ENCODE data around the gene CPTP.

Gene CPTP

DNA sequence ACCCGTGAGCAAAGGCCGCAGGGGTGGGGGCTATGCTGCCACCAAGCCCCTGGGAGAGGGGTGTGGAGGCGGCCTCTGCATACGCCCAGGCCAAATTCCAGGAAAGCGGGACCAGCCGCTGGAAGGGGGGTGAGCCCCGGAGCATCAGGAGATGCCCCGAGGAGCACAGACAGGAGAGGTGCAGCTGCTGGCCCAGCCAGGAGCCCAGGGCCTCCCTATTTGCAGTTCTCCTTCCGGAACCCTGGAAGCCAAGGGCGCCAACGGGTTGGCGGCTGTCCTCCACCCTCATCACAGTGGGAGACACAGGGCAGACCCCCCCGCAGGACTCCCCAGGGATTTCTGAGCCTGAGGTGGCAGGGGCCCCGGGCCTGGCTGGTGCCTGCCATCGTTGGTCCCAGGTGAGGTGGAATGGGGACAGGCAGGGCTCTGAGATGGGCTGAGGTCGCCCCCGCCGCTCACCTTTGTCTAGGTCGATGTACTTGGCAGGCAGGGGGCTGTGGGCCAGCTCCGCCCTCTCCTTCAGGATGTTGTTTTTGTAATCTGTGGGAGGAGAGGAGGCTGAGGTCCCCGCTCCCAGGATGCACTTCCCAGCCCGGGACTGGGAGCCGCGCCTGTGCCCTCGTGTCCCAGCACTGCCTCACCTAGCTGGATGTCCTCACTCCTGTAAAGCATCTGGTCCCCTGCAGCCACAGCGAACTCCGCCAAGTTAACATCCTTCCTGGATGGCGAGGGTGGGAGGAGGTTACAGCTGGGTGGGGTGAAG is 29.0 kb downstream of the CPTP start:
- Mint-ChIP-seq H3K4me3 (no peak overlapping the region), H3K4me1 (peaks cover 14% of the 10 kb centered on the region), H3K36me3 (no peaks in the 10 kb centered on the region), H3K27me3 (peaks cover 6% of the 10 kb centered on the region), H3K27ac (no peak overlapping the region), H3K9me3 (no peaks in the 10 kb centered on the region)

DNA sequence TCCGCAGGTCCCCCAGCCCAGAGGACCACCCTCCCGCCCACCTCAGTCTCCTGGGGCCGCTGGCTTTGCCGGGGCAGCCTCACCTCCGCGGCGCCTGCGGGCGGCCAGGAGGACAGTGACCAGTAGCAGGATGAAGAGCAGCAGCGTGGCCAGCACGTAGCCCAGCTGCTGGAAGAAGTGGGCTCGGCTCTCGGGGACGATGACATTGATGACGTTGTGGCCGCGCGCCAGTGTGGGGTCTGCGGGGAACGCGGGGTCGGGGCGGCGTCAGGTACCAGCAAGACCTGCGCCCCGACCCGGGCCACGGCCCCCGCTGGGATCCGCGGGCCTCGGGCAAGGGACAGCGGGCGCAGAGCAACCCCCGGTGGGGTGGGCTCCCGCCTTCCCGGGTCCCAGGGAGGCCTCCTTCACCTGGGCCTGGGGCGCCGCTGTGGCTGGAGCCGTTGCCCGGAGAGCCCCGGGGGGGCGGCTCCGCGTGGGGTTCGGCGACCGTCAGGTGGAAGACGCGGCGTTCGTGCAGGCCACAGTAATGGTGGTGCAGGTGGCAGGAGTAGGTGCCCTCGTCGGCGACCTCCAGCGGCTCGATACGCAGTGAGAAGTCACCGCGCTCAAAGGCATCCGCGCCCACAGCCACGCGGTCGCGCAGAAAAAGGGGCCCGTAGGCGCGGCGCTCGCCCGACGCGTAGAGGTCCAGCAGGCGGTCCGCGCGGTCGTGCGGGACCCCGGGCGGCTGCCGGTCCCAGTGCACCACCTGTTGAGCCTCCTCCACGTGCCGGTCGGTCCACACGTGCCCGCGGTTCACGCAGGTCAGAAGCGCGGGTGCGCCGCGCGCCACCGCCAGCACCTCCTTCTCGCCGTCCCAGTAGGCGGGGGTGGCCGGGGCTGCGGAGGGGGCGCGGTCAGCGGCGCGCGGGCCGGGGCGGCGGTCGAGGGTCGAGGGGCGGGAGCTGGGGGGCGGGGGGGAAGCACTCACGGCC is 30.0 kb downstream of the CPTP start:
- peaks cover 6% of the 10 kb centered on the region for H3K27me3 Mint-ChIP-seq
- H3K36me3 Mint-ChIP-seq, result no peaks in the 10 kb centered on the region
- no peak overlapping the region for H3K27ac Mint-ChIP-seq
- H3K9me3 Mint-ChIP-seq, result no peaks in the 10 kb centered on the region
- peak overlapping the region; percentile 69 for H3K4me3 Mint-ChIP-seq
- peaks cover 21% of the 10 kb centered on the region for H3K4me1 Mint-ChIP-seq

DNA sequence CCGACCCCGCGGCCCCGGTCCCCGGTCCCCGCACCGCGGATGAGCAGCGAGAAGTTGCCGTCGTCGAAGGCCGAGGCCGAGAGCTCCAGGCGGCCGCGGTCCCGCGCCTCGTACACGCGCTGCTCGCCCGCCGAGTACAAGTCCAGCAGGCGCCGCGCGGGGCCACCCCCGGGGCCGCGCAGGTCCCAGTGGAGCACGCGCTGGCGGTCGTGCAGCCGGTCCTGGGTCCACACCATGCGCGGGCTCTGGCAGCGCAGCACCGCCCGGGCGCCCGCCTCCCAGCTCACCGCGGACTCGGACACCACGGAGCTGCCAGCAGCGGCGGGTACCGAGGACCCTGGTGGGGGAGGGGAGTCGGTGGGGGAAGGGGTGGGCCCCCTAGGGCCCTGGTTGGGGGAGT is 30.8 kb downstream of the CPTP start:
- Mint-ChIP-seq H3K4me1 (peaks cover 21% of the 10 kb centered on the region), H3K27me3 (peaks cover 6% of the 10 kb centered on the region), H3K4me3 (no peak overlapping the region), H3K27ac (no peak overlapping the region), H3K9me3 (no peaks in the 10 kb centered on the region), H3K36me3 (no peaks in the 10 kb centered on the region)

DNA sequence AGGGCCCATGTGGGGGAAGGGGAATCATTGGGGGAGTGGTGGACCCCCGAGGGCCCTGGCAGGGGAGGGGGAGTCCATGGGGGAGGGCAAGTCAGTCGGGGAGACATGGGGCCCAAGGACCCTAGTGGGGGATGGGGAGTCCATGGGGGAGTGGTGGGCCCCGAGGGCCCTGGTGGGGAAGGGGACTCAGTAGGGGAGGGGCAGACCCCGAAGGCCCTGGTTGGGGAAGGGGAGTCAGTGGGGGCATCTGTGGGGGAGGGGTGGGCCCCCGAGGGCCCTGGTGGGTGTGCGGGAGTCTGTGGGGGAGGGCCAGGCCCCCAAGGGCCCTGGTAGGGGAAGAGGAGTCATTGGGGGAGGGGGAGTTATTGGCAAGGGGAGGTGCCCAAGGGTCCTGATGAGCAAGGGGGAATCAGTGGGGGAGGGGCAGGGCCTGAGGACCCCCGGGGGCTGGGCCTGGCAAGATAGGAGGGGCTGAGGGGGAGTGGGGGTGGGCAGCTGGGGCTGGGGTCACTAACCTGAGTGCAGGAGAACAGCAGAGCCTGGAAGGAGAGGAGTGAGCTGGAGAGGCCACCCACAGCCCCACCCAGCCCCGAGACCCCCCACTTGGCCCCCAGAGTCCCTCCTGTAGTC is 31.7 kb downstream of the CPTP start:
- H3K9me3 Mint-ChIP-seq, result no peaks in the 10 kb centered on the region
- H3K27ac Mint-ChIP-seq, result no peak overlapping the region
- peaks cover 6% of the 10 kb centered on the region for H3K27me3 Mint-ChIP-seq
- H3K4me1 Mint-ChIP-seq, result peaks cover 21% of the 10 kb centered on the region
- H3K4me3 Mint-ChIP-seq, result no peak overlapping the region
- H3K36me3 Mint-ChIP-seq, result no peaks in the 10 kb centered on the region

DNA sequence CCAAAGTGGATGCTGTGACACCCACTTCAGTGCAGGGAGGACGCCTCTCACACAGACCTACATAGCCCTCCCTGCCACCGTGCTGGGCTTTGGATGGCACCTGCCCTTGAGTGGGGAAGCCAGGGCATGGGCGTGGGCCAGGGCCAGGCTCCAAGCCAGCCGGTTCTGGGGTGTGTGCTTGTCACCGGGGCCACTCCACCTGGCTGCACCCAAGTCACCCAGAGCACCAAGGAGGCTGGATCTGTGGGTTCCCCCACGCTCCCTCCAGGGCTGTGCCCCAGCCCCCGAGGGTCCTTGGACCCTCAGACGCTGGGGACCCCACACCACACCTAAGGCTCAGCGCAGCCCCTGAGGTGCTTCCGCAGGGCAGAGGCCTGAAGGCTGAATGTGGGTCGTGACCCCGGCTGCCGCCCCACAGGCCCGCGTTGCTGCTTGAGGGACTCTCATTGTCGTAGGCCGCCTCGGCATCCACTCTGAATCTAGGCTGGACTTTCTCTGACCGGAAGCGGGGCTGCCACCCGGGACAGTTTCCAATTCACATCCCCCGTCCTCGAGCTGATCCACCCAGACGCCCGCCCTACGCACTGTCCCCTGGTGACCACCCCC is 32.3 kb downstream of the CPTP start:
- peaks cover 6% of the 10 kb centered on the region for H3K27me3 Mint-ChIP-seq
- no peaks in the 10 kb centered on the region for H3K36me3 Mint-ChIP-seq
- no peaks in the 10 kb centered on the region for H3K9me3 Mint-ChIP-seq
- H3K27ac Mint-ChIP-seq, result no peak overlapping the region
- peaks cover 21% of the 10 kb centered on the region for H3K4me1 Mint-ChIP-seq
- H3K4me3 Mint-ChIP-seq, result no peak overlapping the region

GRCh38 chr1:1357871-1358432 is 33.4 kb downstream of the CPTP start:
- Mint-ChIP-seq H3K4me3 (no peak overlapping the region), H3K4me1 (peaks cover 12% of the 10 kb centered on the region), H3K9me3 (no peaks in the 10 kb centered on the region), H3K27me3 (peaks cover 3% of the 10 kb centered on the region), H3K36me3 (no peaks in the 10 kb centered on the region), H3K27ac (no peak overlapping the region)

DNA sequence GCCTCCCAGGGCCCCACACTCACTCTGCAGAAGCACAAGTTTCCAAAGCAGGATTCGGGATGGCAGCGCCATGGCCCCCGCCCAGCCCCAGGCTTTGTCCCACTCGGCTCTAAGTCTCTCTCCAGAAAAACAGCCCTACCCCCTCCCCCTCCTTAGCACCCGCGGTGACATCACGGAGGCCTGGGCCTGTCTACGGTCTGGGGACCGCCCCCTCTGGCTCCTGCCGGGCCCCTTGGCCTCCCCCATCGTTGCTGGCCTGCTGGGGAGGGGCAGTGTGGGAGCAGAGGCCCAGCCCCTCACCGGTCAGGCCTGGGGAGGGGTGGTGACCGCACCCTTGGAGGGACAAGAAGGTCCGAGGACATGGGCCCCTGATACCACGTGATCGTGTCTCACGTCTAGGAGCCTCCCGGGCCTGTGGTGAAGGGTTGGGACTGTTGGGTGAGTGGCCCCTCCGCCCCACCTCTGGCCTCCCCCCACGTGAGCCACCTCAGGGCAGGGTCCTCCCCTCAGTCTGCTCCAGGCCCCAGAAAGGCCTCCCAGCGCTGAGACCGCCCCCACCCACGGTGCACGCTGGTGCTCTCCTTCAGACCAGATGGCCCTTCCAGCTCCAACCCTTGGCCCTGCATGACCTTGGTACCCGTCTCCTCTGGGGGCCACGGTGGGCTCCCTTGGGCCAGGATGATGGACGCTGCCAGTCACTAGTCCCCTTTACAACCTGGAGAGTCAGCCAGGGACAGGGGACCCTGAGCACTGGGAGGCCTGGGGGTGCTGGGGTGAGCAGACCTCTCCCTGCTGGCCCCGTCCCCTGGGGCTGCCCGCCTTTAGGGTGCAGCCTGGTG is 34.0 kb downstream of the CPTP start, which contains the start of gene MXRA8:
Gene MXRA8 (minus strand): TSS at position 123 of the 839 bp plus-strand sequence. CDS start 51 bp downstream, at position 72.
- H3K4me3 Mint-ChIP-seq, result no peak within 1 kb of the TSS
- H3K9me3 Mint-ChIP-seq, result no peaks in the 10 kb centered on the region
- H3K4me1 Mint-ChIP-seq, result peaks cover 10% of the 10 kb centered on the region
- no peak within 1 kb of the TSS for H3K27ac Mint-ChIP-seq
- no peaks in the 10 kb centered on the region for H3K36me3 Mint-ChIP-seq
- H3K27me3 Mint-ChIP-seq, result peaks cover 3% of the 10 kb centered on the region

DNA sequence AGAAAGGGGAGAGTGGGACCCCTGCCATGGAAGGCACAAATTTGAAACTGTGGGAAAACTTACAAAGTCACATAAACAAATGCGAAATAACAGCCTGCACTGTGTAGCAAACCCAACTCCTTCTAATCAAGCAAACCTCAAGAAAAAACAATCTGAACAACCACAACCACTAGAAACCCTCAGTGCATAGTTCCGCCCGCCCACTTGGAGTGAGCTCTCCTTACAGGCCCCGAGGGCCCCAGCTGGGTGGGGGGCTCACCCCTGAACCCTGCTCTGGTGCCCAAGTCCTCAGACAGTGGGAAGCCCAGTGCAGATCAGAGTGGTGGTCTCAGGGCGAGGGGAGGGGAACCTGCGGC is 34.7 kb downstream of the CPTP start:
- peaks cover 8% of the 10 kb centered on the region for H3K4me1 Mint-ChIP-seq
- no peaks in the 10 kb centered on the region for H3K9me3 Mint-ChIP-seq
- peaks cover 3% of the 10 kb centered on the region for H3K27me3 Mint-ChIP-seq
- no peaks in the 10 kb centered on the region for H3K36me3 Mint-ChIP-seq
- no peak overlapping the region for H3K4me3 Mint-ChIP-seq
- H3K27ac Mint-ChIP-seq, result no peak overlapping the region

DNA sequence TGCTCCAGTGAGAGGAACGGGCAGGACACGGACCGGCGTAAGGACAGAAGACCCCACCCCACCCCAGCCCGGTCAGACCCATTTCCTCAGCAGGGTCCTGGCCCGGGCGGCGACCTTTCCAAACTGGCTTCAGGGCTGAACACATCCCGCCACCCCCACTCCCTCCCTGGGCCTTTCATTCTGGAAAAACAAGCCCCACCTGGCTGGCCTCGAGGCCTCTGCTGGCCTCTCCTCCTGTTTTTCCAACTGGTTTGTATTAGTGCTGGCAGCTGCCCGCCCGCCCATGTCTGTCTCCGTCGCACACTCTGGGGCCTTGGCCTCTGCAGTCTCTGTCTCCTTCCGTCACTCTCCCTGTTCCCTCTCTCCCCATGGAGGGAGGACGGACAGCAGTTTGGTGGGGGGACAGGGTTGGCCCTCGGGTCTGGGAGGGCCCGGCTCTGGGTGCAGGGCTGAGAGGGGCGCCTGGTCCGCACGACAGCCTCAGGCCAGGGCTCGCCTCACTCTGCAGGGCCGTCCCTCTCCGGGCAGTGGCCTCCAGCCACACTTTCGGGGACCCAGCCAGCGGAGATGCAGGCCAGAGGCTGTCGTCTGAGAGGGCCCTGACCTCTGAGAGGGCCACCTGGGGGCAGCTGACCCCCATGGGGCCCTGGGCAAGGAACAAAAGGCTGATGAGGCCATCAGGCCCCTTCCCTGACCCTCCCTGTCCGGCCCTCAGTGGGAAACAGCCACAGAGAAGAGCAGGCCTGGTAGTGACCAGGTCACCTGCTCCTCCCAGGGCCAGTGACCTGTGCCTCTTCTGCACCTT is 35.3 kb downstream of the CPTP start:
- H3K36me3 Mint-ChIP-seq, result no peaks in the 10 kb centered on the region
- peaks cover 7% of the 10 kb centered on the region for H3K4me1 Mint-ChIP-seq
- no peak overlapping the region for H3K4me3 Mint-ChIP-seq
- peaks cover 3% of the 10 kb centered on the region for H3K27me3 Mint-ChIP-seq
- no peaks in the 10 kb centered on the region for H3K9me3 Mint-ChIP-seq
- no peak overlapping the region for H3K27ac Mint-ChIP-seq

- no peaks in the 10 kb centered on the region for H3K36me3 Mint-ChIP-seq
- no peak overlapping the region for H3K27ac Mint-ChIP-seq
- no peaks in the 10 kb centered on the region for H3K9me3 Mint-ChIP-seq
- peaks cover 3% of the 10 kb centered on the region for H3K27me3 Mint-ChIP-seq
- no peak overlapping the region for H3K4me3 Mint-ChIP-seq
- H3K4me1 Mint-ChIP-seq, result peaks cover 7% of the 10 kb centered on the region
Measured at GRCh38 chr1:1360506-1361169, 36.0 kb downstream of the CPTP start.

DNA sequence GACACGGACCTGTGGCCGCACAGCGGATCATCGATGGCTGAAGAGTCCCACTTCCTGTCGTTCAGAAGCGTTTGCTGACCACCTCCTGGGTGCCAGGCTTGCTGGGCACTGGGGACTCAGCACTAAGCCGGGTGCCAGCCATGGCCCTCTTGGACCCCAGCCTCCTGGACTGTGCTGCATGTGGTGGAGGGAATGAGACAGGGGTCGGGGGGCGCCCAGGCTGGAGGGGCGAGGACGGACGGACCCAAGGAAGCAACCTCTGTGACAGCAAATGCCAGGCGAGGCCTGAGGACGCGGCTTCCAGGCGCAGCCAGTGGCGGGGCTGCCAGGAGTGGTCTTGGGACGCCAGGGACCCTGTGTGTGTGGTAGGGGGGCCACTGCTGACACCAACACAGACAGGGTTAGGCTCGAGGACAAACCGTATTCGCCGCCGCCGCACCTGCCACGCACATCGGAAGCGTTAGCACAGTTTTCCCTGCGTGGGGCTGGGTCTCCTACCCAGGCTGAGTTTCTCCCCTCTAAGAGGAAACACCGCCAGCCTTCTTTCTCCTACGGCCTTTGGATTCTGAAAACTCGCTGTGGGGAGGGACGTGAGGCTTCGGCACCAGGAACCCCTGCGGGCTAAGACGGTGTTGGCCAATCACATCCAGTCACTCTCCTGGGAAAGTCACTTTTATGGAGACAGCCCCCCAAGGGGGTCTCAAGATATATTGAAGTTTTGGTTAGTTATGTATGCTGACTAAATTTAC is 36.8 kb downstream of the CPTP start:
- no peak overlapping the region for H3K4me3 Mint-ChIP-seq

DNA sequence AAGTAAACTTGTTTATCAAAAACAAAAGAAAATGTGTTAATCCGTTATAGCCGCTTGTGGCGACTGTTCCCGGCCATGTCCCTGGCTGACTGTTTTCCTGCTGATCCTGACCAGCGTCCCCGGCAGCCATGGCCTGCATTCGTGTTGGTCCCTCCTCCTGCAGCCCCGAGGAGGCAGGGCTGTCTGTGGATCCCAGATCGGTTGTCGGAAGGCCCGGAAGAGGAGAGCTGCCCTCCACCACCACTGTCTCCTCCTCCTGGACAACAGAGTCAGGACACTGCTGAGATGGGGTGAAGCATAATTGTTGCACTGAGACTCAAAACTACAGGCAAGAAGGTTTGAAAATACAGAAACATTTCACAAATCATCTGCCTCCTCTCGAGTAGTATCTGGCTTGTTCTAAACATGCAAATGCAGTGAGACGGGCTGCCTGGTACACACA is 37.4 kb downstream of the CPTP start:
- H3K27ac Mint-ChIP-seq, result no peak overlapping the region

More for the DNA sequence above, 36.8 kb downstream of the CPTP start:
- Mint-ChIP-seq H3K27ac (no peak overlapping the region), H3K4me1 (peaks cover 7% of the 10 kb centered on the region), H3K27me3 (peaks cover 3% of the 10 kb centered on the region), H3K9me3 (no peaks in the 10 kb centered on the region), H3K36me3 (no peaks in the 10 kb centered on the region)

GRCh38 chr1:1364266-1364665 is 39.7 kb downstream of the CPTP start:
- H3K27me3 Mint-ChIP-seq, result no peaks in the 10 kb centered on the region
- no peak overlapping the region for H3K4me3 Mint-ChIP-seq
- H3K4me1 Mint-ChIP-seq, result peaks cover 2% of the 10 kb centered on the region
- no peak overlapping the region for H3K27ac Mint-ChIP-seq
- no peaks in the 10 kb centered on the region for H3K36me3 Mint-ChIP-seq
- H3K9me3 Mint-ChIP-seq, result no peaks in the 10 kb centered on the region

More for the DNA sequence above, 37.4 kb downstream of the CPTP start:
- H3K27me3 Mint-ChIP-seq, result peaks cover 3% of the 10 kb centered on the region
- H3K36me3 Mint-ChIP-seq, result no peaks in the 10 kb centered on the region
- H3K4me3 Mint-ChIP-seq, result no peak overlapping the region
- peaks cover 7% of the 10 kb centered on the region for H3K4me1 Mint-ChIP-seq
- no peaks in the 10 kb centered on the region for H3K9me3 Mint-ChIP-seq
